Coronary artery (tissue), 2 donors: ENCODE data around the gene SPPL2C.

Experiments used
- DNase-seq: peaks from one replicate; pipeline ENCODE4 v3.0.0-alpha.2; 2017; ENCODE audit warnings: low spot score
- H3K27ac ChIP-seq, 2 donors: fragments of 200-600 bp; sonication (generic); one replicate each; pipeline ENCODE4 v1.5.1; 2016 to 2019
- H3K4me3 ChIP-seq: fragments of 200-600 bp; sonication (generic); 2 replicates; pipeline ENCODE4 v1.5.1; 2016; ENCODE audit warnings: mild to moderate bottlenecking, moderate library complexity
- TF ChIP-seq, protein P1 (sequence below): fragments of 200-600 bp; sonication (generic); IDR thresholded peaks from one replicate; pipeline ENCODE4 v1.5.1; 2019; ENCODE audit warnings: antibody characterized with exemption

The SPPL2C gene

GRCh38 chr17:45841883-45842525, 2.7 kb upstream of the SPPL2C start:
- DNase-seq: no peak
- TF ChIP-seq, protein P1, sequence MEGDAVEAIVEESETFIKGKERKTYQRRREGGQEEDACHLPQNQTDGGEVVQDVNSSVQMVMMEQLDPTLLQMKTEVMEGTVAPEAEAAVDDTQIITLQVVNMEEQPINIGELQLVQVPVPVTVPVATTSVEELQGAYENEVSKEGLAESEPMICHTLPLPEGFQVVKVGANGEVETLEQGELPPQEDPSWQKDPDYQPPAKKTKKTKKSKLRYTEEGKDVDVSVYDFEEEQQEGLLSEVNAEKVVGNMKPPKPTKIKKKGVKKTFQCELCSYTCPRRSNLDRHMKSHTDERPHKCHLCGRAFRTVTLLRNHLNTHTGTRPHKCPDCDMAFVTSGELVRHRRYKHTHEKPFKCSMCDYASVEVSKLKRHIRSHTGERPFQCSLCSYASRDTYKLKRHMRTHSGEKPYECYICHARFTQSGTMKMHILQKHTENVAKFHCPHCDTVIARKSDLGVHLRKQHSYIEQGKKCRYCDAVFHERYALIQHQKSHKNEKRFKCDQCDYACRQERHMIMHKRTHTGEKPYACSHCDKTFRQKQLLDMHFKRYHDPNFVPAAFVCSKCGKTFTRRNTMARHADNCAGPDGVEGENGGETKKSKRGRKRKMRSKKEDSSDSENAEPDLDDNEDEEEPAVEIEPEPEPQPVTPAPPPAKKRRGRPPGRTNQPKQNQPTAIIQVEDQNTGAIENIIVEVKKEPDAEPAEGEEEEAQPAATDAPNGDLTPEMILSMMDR: no peak
- no peak overlapping the region for H3K4me3 ChIP-seq
- H3K27ac ChIP-seq: no peak overlapping the region

DNA sequence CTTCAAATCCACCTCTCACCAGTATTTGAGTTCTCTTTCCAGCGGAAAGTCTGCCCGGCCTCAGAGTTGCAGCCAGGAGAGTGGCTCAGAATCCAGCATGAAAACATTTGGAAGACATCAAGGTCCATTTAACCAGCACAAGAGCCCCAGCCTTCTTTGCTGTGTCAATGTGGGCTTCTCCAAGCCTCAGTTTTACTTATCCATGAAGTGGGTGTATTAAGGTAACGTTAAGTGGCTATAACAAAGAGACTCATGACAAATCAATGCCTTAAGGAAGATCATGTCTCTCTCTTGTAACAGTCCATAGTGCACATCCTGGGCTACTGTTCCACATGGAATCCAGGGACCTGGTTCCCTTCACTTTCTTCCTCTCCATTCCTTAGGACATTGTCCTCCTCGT, 959 bp upstream of the SPPL2C start:
- DNase-seq: no peak
- no peak overlapping the region for H3K4me3 ChIP-seq
- TF ChIP-seq, protein P1: no peak

DNA sequence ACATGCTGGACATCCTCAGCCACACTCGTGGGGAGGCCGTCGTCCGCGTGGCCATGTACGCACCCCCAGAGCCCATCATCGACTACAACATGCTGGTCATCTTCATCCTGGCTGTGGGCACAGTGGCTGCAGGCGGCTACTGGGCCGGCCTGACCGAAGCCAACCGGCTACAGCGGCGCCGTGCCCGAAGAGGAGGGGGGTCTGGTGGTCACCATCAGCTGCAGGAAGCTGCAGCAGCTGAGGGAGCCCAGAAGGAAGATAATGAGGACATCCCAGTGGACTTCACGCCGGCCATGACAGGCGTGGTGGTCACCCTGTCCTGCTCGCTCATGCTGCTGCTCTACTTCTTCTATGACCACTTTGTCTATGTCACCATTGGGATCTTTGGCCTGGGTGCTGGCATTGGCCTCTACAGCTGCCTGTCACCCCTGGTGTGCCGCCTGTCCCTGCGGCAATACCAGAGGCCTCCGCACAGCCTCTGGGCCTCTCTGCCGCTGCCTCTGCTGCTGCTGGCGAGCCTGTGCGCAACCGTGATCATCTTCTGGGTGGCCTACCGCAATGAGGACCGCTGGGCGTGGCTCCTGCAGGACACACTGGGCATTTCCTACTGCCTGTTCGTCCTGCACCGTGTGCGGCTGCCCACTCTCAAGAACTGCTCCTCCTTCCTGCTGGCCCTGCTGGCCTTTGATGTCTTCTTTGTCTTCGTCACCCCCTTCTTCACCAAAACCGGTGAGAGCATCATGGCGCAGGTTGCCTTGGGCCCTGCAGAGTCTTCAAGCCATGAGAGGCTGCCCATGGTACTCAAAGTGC, 900 bp downstream of the SPPL2C start:
- no peak overlapping the region for H3K4me3 ChIP-seq
- TF ChIP-seq, protein P1: no peak
- DNase-seq: no peak
- H3K27ac ChIP-seq: no peak overlapping the region

More for the DNA sequence above, 959 bp upstream of the SPPL2C start:
- H3K27ac ChIP-seq: no peak overlapping the region

DNA sequence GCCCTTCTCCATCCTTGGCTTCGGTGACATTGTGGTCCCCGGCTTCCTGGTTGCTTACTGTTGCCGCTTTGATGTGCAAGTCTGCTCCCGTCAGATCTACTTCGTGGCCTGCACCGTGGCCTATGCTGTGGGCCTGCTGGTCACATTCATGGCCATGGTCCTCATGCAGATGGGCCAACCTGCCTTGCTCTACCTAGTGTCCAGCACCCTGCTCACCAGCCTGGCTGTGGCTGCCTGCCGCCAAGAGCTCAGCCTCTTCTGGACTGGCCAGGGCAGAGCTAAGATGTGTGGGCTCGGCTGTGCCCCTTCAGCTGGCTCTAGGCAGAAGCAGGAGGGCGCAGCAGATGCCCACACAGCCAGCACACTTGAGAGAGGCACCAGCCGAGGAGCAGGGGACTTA, 1.5 kb downstream of the SPPL2C start:
- no peak for DNase-seq
- TF ChIP-seq, protein P1: no peak
- no peak overlapping the region for H3K4me3 ChIP-seq
- no peak overlapping the region for H3K27ac ChIP-seq

DNA sequence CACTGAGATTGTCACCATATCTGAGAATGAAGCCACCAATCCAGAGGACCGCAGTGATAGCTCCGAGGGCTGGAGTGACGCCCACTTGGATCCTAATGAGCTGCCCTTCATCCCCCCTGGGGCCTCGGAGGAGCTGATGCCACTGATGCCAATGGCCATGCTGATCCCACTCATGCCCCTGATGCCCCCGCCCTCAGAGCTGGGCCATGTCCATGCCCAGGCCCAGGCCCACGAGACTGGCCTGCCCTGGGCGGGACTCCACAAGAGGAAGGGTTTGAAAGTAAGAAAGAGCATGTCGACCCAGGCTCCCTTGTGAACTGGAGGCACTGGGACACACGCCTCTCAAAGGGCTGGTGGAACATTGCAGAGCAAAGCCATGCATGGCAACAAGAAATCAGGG, 2.0 kb downstream of the SPPL2C start:
- TF ChIP-seq, protein P1: no peak
- Histone ChIP-seq H3K27ac (no peak overlapping the region), H3K4me3 (no peak overlapping the region)
- no peak for DNase-seq

GRCh38 chr17:45847101-45847500, 2.4 kb downstream of the SPPL2C start:
- no peak for DNase-seq
- Histone ChIP-seq H3K4me3 (no peak overlapping the region), H3K27ac (no peak overlapping the region)
- TF ChIP-seq, protein P1: no peak

DNA sequence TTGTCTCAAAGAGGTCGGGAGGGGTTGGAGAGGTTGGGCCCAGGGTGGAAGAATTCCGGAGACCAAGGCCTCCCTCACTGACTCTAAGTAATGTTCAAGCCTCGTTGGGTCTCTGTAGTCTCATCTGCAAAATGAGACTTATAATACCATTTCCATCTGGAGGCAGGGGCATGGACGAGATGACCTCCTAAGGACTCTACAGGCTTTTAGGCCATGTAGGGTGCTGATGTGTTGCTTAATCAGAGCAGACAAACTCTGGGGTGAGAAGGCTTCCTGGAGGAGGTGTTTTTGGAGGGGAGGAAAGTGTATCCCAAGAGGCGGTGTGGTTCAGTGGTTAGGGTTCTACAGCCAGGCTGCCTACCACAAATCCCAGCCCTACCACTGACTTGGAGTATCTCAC, 3.1 kb downstream of the SPPL2C start:
- no peak for DNase-seq
- Histone ChIP-seq H3K27ac (no peak overlapping the region), H3K4me3 (no peak overlapping the region)
- TF ChIP-seq, protein P1: no peak
